H9 (cell line): ENCODE measurements around the gene CCDC93. TPM values are rescaled to one million over a fixed set of nuclear protein-coding genes. Genes with fewer than 3 reads are reported as not detected.

Source experiments
- DNase-seq: peaks from one replicate; pipeline ENCODE4 v3.0.0-alpha.2; 2017
- H2AFZ ChIP-seq: one replicate; pipeline ENCODE4 v1.6.1; 2013; ENCODE audit warnings: mild to moderate bottlenecking, low read length, control low read depth, moderate library complexity
- H2AK5ac ChIP-seq: 2 replicates; pipeline ENCODE4 v1.6.1; 2013; ENCODE audit warnings: low read length, control low read depth, mixed read lengths; ENCODE audit not compliant: insufficient read length
- H2BK120ac ChIP-seq: one replicate; pipeline ENCODE4 v1.6.1; 2013; ENCODE audit warnings: low read depth, mild to moderate bottlenecking, low read length, control low read depth, inconsistent platforms; ENCODE audit not compliant: poor library complexity, severe bottlenecking
- H2BK12ac ChIP-seq: 2 replicates; pipeline ENCODE4 v1.6.1; 2013; ENCODE audit warnings: low read length, control low read depth, mixed read lengths, low read depth; ENCODE audit not compliant: insufficient read length
- H2BK15ac ChIP-seq: 2 replicates; pipeline ENCODE4 v1.6.1; 2013; ENCODE audit warnings: low read depth, low read length, control low read depth
- H2BK20ac ChIP-seq: one replicate; pipeline ENCODE4 v1.6.1; 2013; ENCODE audit warnings: low read depth, mild to moderate bottlenecking, low read length, control low read depth, inconsistent platforms; ENCODE audit not compliant: poor library complexity, severe bottlenecking
- H2BK5ac ChIP-seq: 2 replicates; pipeline ENCODE4 v1.6.1; 2013; ENCODE audit warnings: low read length, control low read depth, mixed read lengths; ENCODE audit not compliant: insufficient read length
- H3K14ac ChIP-seq: 2 replicates; pipeline ENCODE4 v1.6.1; 2013; ENCODE audit warnings: low read length, control low read depth; ENCODE audit not compliant: insufficient read depth
- H3K18ac ChIP-seq: 2 replicates; pipeline ENCODE4 v1.6.1; 2013; ENCODE audit warnings: low read depth, mild to moderate bottlenecking, mixed read lengths, low read length, control low read depth; ENCODE audit not compliant: insufficient read length
- H3K23ac ChIP-seq: 2 replicates; pipeline ENCODE4 v1.6.1; 2013; ENCODE audit warnings: low read length, control low read depth, mixed read lengths, low read depth; ENCODE audit not compliant: insufficient read length
- H3K23me2 ChIP-seq: 2 replicates; pipeline ENCODE4 v1.6.1; 2013; ENCODE audit warnings: low read depth, mild to moderate bottlenecking, mixed read lengths, low read length, control low read depth; ENCODE audit not compliant: insufficient read length, poor library complexity, severe bottlenecking
- H3K27ac ChIP-seq: 2 replicates; pipeline ENCODE4 v1.5.1; 2013; ENCODE audit warnings: low read length, control low read depth, mixed read lengths, low read depth; ENCODE audit not compliant: insufficient read length
- H3K27me3 ChIP-seq: 2 replicates; pipeline ENCODE4 v1.6.1; 2013; ENCODE audit warnings: low read length, control low read depth, inconsistent platforms; ENCODE audit not compliant: insufficient read depth
- H3K4ac ChIP-seq: 2 replicates; pipeline ENCODE4 v1.6.1; 2013; ENCODE audit warnings: low read depth, mild to moderate bottlenecking, control low read depth, inconsistent platforms, low read length, moderate library complexity
- H3K4me1 ChIP-seq: 2 replicates; pipeline ENCODE4 v1.6.1; 2013; ENCODE audit warnings: low read length, control low read depth, inconsistent platforms; ENCODE audit not compliant: insufficient read depth
- H3K4me2 ChIP-seq: 2 replicates; pipeline ENCODE4 v1.6.1; 2013; ENCODE audit warnings: low read length, control low read depth, mixed read lengths; ENCODE audit not compliant: insufficient read length, insufficient read depth
- H3K56ac ChIP-seq: 2 replicates; pipeline ENCODE4 v1.6.1; 2013; ENCODE audit warnings: low read depth, mild to moderate bottlenecking, mixed read lengths, low read length, control low read depth; ENCODE audit not compliant: insufficient read length
- H3K79me1 ChIP-seq: 2 replicates; pipeline ENCODE4 v1.6.1; 2013; ENCODE audit warnings: low read depth, mild to moderate bottlenecking, moderate library complexity, low read length, control low read depth, inconsistent platforms; ENCODE audit not compliant: insufficient read depth, poor library complexity, severe bottlenecking
- H3K79me2 ChIP-seq: 2 replicates; pipeline ENCODE4 v1.6.1; 2013; ENCODE audit warnings: low read length, control low read depth, inconsistent platforms; ENCODE audit not compliant: insufficient read depth
- H3K9ac ChIP-seq: 2 replicates; pipeline ENCODE4 v1.6.1; 2013; ENCODE audit warnings: low read length, control low read depth, mixed read lengths; ENCODE audit not compliant: insufficient read length; ENCODE audit errors: extremely low read depth
- H3K9me3 ChIP-seq: one replicate; pipeline ENCODE4 v1.6.1; 2013; ENCODE audit warnings: low read depth, low read length, inconsistent platforms; ENCODE audit not compliant: control insufficient read depth
- H3T11ph ChIP-seq: one replicate; pipeline ENCODE4 v1.6.1; 2013; ENCODE audit warnings: mild to moderate bottlenecking, low read length, control low read depth, inconsistent platforms
- H4K20me1 ChIP-seq: one replicate; pipeline ENCODE4 v1.6.1; 2013; ENCODE audit not compliant: control insufficient read depth, insufficient read length, insufficient read depth
- H4K5ac ChIP-seq: 2 replicates; pipeline ENCODE4 v1.6.1; 2013; ENCODE audit warnings: low read depth, mild to moderate bottlenecking, mixed read lengths, low read length, control low read depth; ENCODE audit not compliant: insufficient read length
- H4K8ac ChIP-seq: replicated peaks from 2 replicates; pipeline ENCODE4 v1.6.1; 2013; ENCODE audit warnings: low read length, control low read depth, mixed read lengths, low read depth; ENCODE audit not compliant: insufficient read length
- H4K91ac ChIP-seq: 2 replicates; pipeline ENCODE4 v1.6.1; 2013; ENCODE audit warnings: low read depth, mild to moderate bottlenecking, moderate library complexity, mixed read lengths, low read length, control low read depth; ENCODE audit not compliant: insufficient read length
- H3K27ac Mint-ChIP-seq, 3 experiments: 2 replicates in 2 of 3; 3 replicates in 1 of 3; pipeline ENCODE4 v1.8.0; 2020 to 2021; ENCODE audit warnings: mixed read lengths in 3 of 3, mild to moderate bottlenecking in 1 of 3, moderate library complexity in 1 of 3
- H3K27me3 Mint-ChIP-seq: 2 replicates; pipeline ENCODE4 v1.8.0; 2021; ENCODE audit warnings: low read depth, mild to moderate bottlenecking, moderate library complexity, mixed read lengths
- H3K36me3 Mint-ChIP-seq, 3 experiments: 2 replicates in 2 of 3; 3 replicates in 1 of 3; pipeline ENCODE4 v1.8.0; 2020 to 2021; ENCODE audit warnings: low read depth in 3 of 3, mixed read lengths in 3 of 3; ENCODE audit not compliant: insufficient read depth in 1 of 3
- H3K4me1 Mint-ChIP-seq, 2 experiments: 2 replicates each; pipeline ENCODE4 v1.8.0; 2020; ENCODE audit warnings: mixed read lengths in 2 of 2
- H3K4me3 Mint-ChIP-seq, 2 experiments: 2 replicates in 1 of 2; 3 replicates in 1 of 2; pipeline ENCODE4 v1.8.0; 2020 to 2021; ENCODE audit warnings: mild to moderate bottlenecking in 2 of 2, mixed read lengths in 2 of 2, moderate library complexity in 1 of 2
- H3K9me3 Mint-ChIP-seq, 2 experiments: 2 replicates in 1 of 2; 3 replicates in 1 of 2; pipeline ENCODE4 v1.8.0; 2020; ENCODE audit warnings: mild to moderate bottlenecking in 2 of 2, mixed read lengths in 2 of 2, moderate library complexity in 1 of 2
- CTCF ChIP-seq: fragments of 200-600 bp; sonication (generic); conservative IDR thresholded peaks from 3 replicates; pipeline ENCODE4 v1.8.0; 2021; ENCODE audit warnings: antibody characterized with exemption, mild to moderate bottlenecking
- WGBS: extraction: QIAGEN DNeasy Blood & Tissue Kit; methylation state at CpG from one replicate; pipeline ENCODE4 v1.1.7; 2013; ENCODE audit warnings: missing lambda C conversion rate, low lambda C conversion rate, mixed read lengths; ENCODE audit not compliant: insufficient read length; ENCODE audit errors: extremely low coverage; 5-methylcytosine and 5-hydroxymethylcytosine counted together
- total RNA-seq: library from RNA; stranded (reverse); gene quantifications from 2 replicates; pipeline ENCODE4 v1.2.1, GENCODE V29; 2021

The CCDC93 gene
- total RNA-seq, 1 experiment from 2014 or later = 16.4 TPM

- Histone ChIP-seq H3K23me2 (no peaks in the 10 kb centered on the region), H3K9ac (no peak overlapping the region), H3K4me2 (no peak overlapping the region), H2BK15ac (no peak overlapping the region), H4K91ac (no peak overlapping the region), H3K56ac (no peak overlapping the region), H2BK120ac (no peak overlapping the region), H2BK12ac (no peak overlapping the region), H4K5ac (no peak overlapping the region), H3K18ac (no peak overlapping the region), H3T11ph (no peak overlapping the region), H3K27ac (no peak overlapping the region), H2BK5ac (no peak overlapping the region), H3K14ac (no peak overlapping the region), H3K79me1 (no peaks in the 10 kb centered on the region), H2BK20ac (no peak overlapping the region), H2AK5ac (no peak overlapping the region), H3K4me1 (no peaks in the 10 kb centered on the region; the same call in 1 of the 2 replicates), H2AFZ (no peak overlapping the region), H3K79me2 (no peaks in the 10 kb centered on the region), H3K23ac (no peak overlapping the region), H3K27me3 (no peaks in the 10 kb centered on the region), H3K4ac (no peak overlapping the region), H4K8ac (no peak overlapping the region), H3K9me3 (no peaks in the 10 kb centered on the region), H4K20me1 (no peaks in the 10 kb centered on the region)
- Mint-ChIP-seq H3K4me3 (no peak overlapping the region), H3K27ac (no peak overlapping the region), H3K9me3 (no peaks in the 10 kb centered on the region), H3K36me3 (no peaks in the 10 kb centered on the region; a peak in 1 of 7 replicates), H3K27me3 (peaks cover 5% of the 10 kb centered on the region), H3K4me1 (peaks cover 14 to 15% of the 10 kb centered on the region in 2 experiments)
- WGBS = no CpG with 5 or more reads among the region's 6 CpGs
- no peak for TF ChIP-seq CTCF
- DNase-seq = no peak
Measured at GRCh38 chr2:118029025-118029424, 15.2 kb upstream of the CCDC93 start.
